Pancreas (tissue), 10 donors: ENCODE results near the gene RIBC1. TPM values are rescaled to one million over a fixed set of nuclear protein-coding genes. Genes with fewer than 3 reads are reported as not detected.

Source experiments
- ATAC-seq, 4 donors: fragments of 200-7000 bp; cut with Tn5 transposase; one replicate each; pipeline versions ENCODE4 v1.8.0 to v1.9.1; 2020; ENCODE audit warnings: mild to moderate bottlenecking in 4 of 4, moderate library complexity in 4 of 4
- DNase-seq, 6 donors: peaks; one replicate each; pipeline ENCODE4 v3.0.0-alpha.2; 2020
- FAIRE-seq: peaks from 2 replicates; lab custom pipeline; 2012; peaks lifted over from hg19 to GRCh38; lab: Jason Lieb, UNC
- H3K27ac ChIP-seq, 4 donors: fragments of 200-600 bp; sonication (generic); 1 replicate in 3 of 4; 2 replicates in 1 of 4; pipeline versions ENCODE4 v1.5.0 to v1.8.0; 2020
- H3K27me3 ChIP-seq, 4 donors: fragments of 200-600 bp; one replicate each; pipeline ENCODE4 v1.8.0; 2021
- H3K36me3 ChIP-seq, 3 donors: fragments of 200-600 bp; sonication (generic) in 1 of 3; one replicate each; pipeline versions ENCODE4 v1.5.0 to v1.8.0; 2020 to 2021
- H3K4me1 ChIP-seq, 3 donors: fragments of 200-600 bp; one replicate each; pipeline ENCODE4 v1.8.0; 2021
- H3K4me3 ChIP-seq, 4 donors: fragments of 200-600 bp; sonication (generic) in 2 of 4; one replicate each; pipeline versions ENCODE4 v1.5.0 to v1.8.0; 2020 to 2021
- H3K9me3 ChIP-seq, 4 donors: fragments of 200-600 bp; one replicate each; pipeline ENCODE4 v1.8.0; 2021
- CTCF ChIP-seq, 4 donors: fragments of 200-600 bp; sonication (generic) in 3 of 4; IDR thresholded peaks; one replicate each; pipeline versions ENCODE4 v1.5.0 to v1.8.0; 2021; ENCODE audit warnings: antibody characterized with exemption in 4 of 4
- WGBS, 2 donors: extraction: QIAGEN DNeasy Blood & Tissue Kit; methylation state at CpG; one replicate each; pipeline ENCODE4 v1.1.7; 2013; 5-methylcytosine and 5-hydroxymethylcytosine counted together
- intact Hi-C, 3 donors: fragments of 100-400 bp; cut with DNase I; formaldehyde crosslinking; loops; one replicate each; pipeline versions ENCODE4 v1.11.1 to v1.14.2; 2022
- polyA plus RNA-seq, 2 donors: library from polyadenylated mRNA; stranded (reverse); fragments of 200-250 nt; gene quantifications; one replicate each; pipeline ENCODE4 v1.2.3, GENCODE V29; 2013
- total RNA-seq, 6 donors: library from RNA; stranded (reverse); fragmentation: NEBNext Ultra II Directional in 4 of 6; extraction: Animal tissue kit (Norgen Biotek cat#: 25700) in 4 of 6; gene quantifications; one replicate each; pipeline versions ENCODE4 v1.2.1 to v1.2.4, GENCODE V29; 2021 to 2023
- donor health status: healthy with polysubstance abuse.
- donor health status: DM: no; HTN: no; CAD: no; lungs with moderate emphysema.
- donor health status: DM: no; HTN: no; CAD: no.
- donor health status: control.
- donor health status: control.
- donor health status: Bipolar disorder and iron deficiency.
- donor health status: DM: yes; HTN: yes; CAD: no.
- donor health status: DM: no; HTN: no; CAD: no.
- donor health status: DM: no; HTN: no; CAD: no.
- donor health status: DM: yes; HTN: yes; CAD: no.

The RIBC1 gene
- total and polyA plus RNA-seq, 8 donors, result 0.31 to 3.3 (median 0.86) TPM

GRCh38 chrX:53442322-53442631 lies 19.6 kb downstream of the RIBC1 start:
- Histone ChIP-seq H3K27ac (no peak overlapping the region), H3K27me3 (peaks cover 0 to 6% (median 0%) of the 10 kb centered on the region in 4 donors), H3K4me1 (no peaks in the 10 kb centered on the region), H3K9me3 (no peaks in the 10 kb centered on the region), H3K4me3 (peak overlapping the region in 1 of 4 donors; percentile 38), H3K36me3 (no peaks in the 10 kb centered on the region)
- DNase-seq, result no peak
- no peak for TF ChIP-seq CTCF (IDR thresholded peaks at IDR 0.05)
- FAIRE-seq, result no peak
- WGBS, 2 donors, result 67 to 82% methylated on average over 1 of the region's 1 CpG
- no peak for ATAC-seq
- intact Hi-C loops, result no loop called here

GRCh38 chrX:53445977-53446376 lies 23.3 kb downstream of the RIBC1 start:
- 40% methylated on average over 6 of the region's 6 CpGs for WGBS, 2 donors
- FAIRE-seq (no peak), ATAC-seq (peak in 2 of 4 donors; percentile 31 to 35), DNase-seq (peak in 2 of 6 donors; percentile 32 to 61)
- H3K4me3 ChIP-seq, result no peak overlapping the region
- no peaks in the 10 kb centered on the region for H3K9me3 ChIP-seq
- H3K27me3 ChIP-seq, result no peaks in the 10 kb centered on the region
- no peak overlapping the region for H3K27ac ChIP-seq
- TF ChIP-seq CTCF (IDR thresholded peaks at IDR 0.05), result peak in 3 of 4 donors; percentile 14 to 18 (median 16)
- H3K36me3 ChIP-seq, result no peaks in the 10 kb centered on the region
- peaks cover 0 to 3% (median 0%) of the 10 kb centered on the region in 3 donors for H3K4me1 ChIP-seq
- intact Hi-C loops, result no loop called here

GRCh38 chrX:53447441-53447840 lies 24.8 kb downstream of the RIBC1 start:
- FAIRE-seq (no peak), DNase-seq (peak in 2 of 6 donors; percentile 7 to 30), ATAC-seq (peak; percentile 68 to 87 (median 79))
- WGBS, 2 donors, result 28 to 30% methylated on average over 2 of the region's 2 CpGs
- H3K36me3 ChIP-seq, result no peaks in the 10 kb centered on the region
- intact Hi-C loops, result no loop called here
- H3K4me1 ChIP-seq, result peaks cover 0 to 3% (median 0%) of the 10 kb centered on the region in 3 donors
- no peaks in the 10 kb centered on the region for H3K9me3 ChIP-seq
- TF ChIP-seq CTCF (IDR thresholded peaks at IDR 0.05), result no peak
- no peaks in the 10 kb centered on the region for H3K27me3 ChIP-seq
- no peak overlapping the region for H3K4me3 ChIP-seq
- peak overlapping the region in 2 of 4 donors; percentile 8 to 28 for H3K27ac ChIP-seq

GRCh38 chrX:53449632-53450031 lies 27.0 kb downstream of the RIBC1 start:
- WGBS, 2 donors, result 84 to 88% methylated on average over 3 of the region's 3 CpGs
- Histone ChIP-seq H3K27ac (no peak overlapping the region), H3K9me3 (no peaks in the 10 kb centered on the region), H3K36me3 (no peaks in the 10 kb centered on the region), H3K4me3 (no peak overlapping the region), H3K4me1 (peaks cover 0 to 3% (median 0%) of the 10 kb centered on the region in 3 donors), H3K27me3 (no peaks in the 10 kb centered on the region)
- intact Hi-C loops, result no loop called here
- FAIRE-seq (no peak), ATAC-seq (no peak), DNase-seq (no peak)
- TF ChIP-seq CTCF (IDR thresholded peaks at IDR 0.05), result no peak

- Histone ChIP-seq H3K4me3 (no peak overlapping the region), H3K27ac (no peak overlapping the region), H3K36me3 (no peaks in the 10 kb centered on the region), H3K4me1 (no peaks in the 10 kb centered on the region), H3K9me3 (no peaks in the 10 kb centered on the region), H3K27me3 (peaks cover 0 to 3% (median 2%) of the 10 kb centered on the region in 4 donors)
- no peak for TF ChIP-seq CTCF (IDR thresholded peaks at IDR 0.05)
- DNase-seq, result no peak
- intact Hi-C loops, result no loop called here
- ATAC-seq, result no peak
- FAIRE-seq, result no peak
These were observed 30.1 kb downstream of the RIBC1 start for GRCh38 chrX:53452812-53453211.
